Ascending aorta (tissue), 2 donors: Measurements from ENCODE around the gene PTER. TPM values are rescaled to one million over a fixed set of nuclear protein-coding genes. Genes with fewer than 3 reads are reported as not detected.

Experiments
- DNase-seq, 2 donors: peaks; one replicate each; pipeline ENCODE4 v3.0.0-alpha.2; 2019; ENCODE audit warnings: low spot score in 2 of 2
- H3K27ac ChIP-seq, 2 donors: fragments of 200-600 bp; sonication (generic); one replicate each; pipeline ENCODE4 v1.5.1; 2016 to 2017; ENCODE audit warnings: mild to moderate bottlenecking in 1 of 2
- H3K27me3 ChIP-seq: fragments of 200-600 bp; sonication (generic); one replicate; pipeline ENCODE4 v1.5.1; 2017
- H3K36me3 ChIP-seq, 2 donors: fragments of 200-600 bp; sonication (generic); one replicate each; pipeline ENCODE4 v1.5.1; 2016
- H3K4me1 ChIP-seq, 2 donors: fragments of 200-600 bp; sonication (generic); one replicate each; pipeline ENCODE4 v1.5.1; 2016 to 2017; ENCODE audit warnings: mild to moderate bottlenecking in 1 of 2
- H3K4me3 ChIP-seq, 2 donors: fragments of 200-600 bp; sonication (generic); one replicate each; pipeline ENCODE4 v1.5.1; 2016 to 2017; ENCODE audit warnings: mild to moderate bottlenecking in 1 of 2
- H3K9me3 ChIP-seq, 2 donors: fragments of 200-600 bp; sonication (generic); one replicate each; pipeline ENCODE4 v1.5.1; 2016
- intact Hi-C: fragments of 100-400 bp; cut with DNase I; formaldehyde crosslinking; loops from one replicate; pipeline ENCODE4 v1.15.1; 2023
- total RNA-seq: library from RNA; depleted of rRNA; stranded (reverse); fragments of >200 nt; gene quantifications from one replicate; pipeline ENCODE4 v1.1.0, GENCODE V29; 2016
- TF ChIP-seq, protein P1 (sequence below), 3 experiments: fragments of 200-600 bp in 2 of 3; fragments of 450-650 bp in 1 of 3; sonication (generic) in 2 of 3; IDR thresholded peaks; one replicate each; pipeline ENCODE4 v1.5.1; 2016 to 2019; ENCODE audit warnings: antibody characterized with exemption in 3 of 3, mild to moderate bottlenecking in 1 of 3, moderate library complexity in 1 of 3

The PTER gene
- total RNA-seq, 1 donor from 2014 or later: 2.6 TPM

DNA sequence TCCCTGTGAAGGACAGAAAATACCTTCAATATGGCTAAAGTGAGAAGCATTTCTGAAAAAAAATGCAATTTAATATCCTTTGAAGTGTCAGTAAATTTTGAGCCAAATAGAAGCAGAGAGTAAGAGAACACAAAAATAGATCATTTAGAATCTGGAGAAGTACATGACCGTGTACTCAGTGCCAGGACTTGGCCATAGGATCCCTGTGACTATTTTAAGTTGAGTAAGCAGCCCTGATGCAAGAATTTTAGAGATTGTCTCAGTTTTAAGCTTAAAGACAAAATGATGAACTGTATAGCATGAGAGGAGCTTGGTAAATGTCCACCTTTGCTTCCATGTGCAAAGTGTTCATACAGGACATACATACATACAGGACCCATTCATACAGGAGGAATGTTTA, 2.5 kb downstream of the PTER start:
- TF ChIP-seq, protein P1, sequence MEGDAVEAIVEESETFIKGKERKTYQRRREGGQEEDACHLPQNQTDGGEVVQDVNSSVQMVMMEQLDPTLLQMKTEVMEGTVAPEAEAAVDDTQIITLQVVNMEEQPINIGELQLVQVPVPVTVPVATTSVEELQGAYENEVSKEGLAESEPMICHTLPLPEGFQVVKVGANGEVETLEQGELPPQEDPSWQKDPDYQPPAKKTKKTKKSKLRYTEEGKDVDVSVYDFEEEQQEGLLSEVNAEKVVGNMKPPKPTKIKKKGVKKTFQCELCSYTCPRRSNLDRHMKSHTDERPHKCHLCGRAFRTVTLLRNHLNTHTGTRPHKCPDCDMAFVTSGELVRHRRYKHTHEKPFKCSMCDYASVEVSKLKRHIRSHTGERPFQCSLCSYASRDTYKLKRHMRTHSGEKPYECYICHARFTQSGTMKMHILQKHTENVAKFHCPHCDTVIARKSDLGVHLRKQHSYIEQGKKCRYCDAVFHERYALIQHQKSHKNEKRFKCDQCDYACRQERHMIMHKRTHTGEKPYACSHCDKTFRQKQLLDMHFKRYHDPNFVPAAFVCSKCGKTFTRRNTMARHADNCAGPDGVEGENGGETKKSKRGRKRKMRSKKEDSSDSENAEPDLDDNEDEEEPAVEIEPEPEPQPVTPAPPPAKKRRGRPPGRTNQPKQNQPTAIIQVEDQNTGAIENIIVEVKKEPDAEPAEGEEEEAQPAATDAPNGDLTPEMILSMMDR (IDR thresholded peaks at IDR 0.05): no peak
- no peaks in the 10 kb centered on the region for H3K9me3 ChIP-seq
- peaks cover 0 to 16% of the 10 kb centered on the region in 2 donors for H3K4me1 ChIP-seq
- H3K27me3 ChIP-seq: no peaks in the 10 kb centered on the region
- no peak overlapping the region for H3K4me3 ChIP-seq
- intact Hi-C loops: loop anchor here (10.0 kb wide), 1 partner anchor 1274 kb away; the partner anchor contains the start of gene NMT2
- no peak overlapping the region for H3K27ac ChIP-seq
- no peaks in the 10 kb centered on the region for H3K36me3 ChIP-seq
- no peak for DNase-seq

DNA sequence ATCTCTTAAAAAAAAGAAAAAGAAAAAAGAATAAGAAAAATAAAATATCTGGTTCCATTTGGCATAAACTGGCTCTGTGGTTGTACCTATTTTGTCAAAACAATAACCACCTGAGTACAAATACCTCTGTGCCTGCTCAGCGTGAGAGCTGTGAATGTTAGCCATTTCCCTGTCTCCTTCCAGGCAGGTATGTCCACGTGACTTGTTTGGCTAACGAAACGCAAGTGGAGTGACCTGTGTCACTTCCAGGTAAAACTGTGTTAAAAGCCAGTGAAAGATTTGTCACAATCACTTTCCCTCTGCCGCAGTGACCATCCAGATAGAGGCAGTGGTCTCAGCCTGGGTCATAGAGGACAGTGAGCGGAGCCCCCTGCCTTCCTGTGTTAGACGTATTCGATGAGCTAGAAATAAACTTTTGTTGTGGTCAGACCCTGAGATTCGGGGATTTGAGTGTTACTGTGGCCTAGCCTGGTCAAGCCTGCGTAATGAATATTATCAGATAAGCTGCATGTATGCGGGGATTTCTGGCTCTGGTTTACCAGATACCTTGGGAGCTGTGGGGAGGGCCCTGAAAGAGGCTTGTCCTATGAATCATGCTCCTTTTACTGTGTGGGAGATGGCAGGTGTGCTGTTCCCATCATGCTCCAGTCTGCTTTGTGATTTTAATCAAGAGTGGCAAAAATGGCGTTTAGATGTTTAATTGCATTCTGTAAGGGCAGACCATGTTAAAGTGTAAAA, 3.8 kb downstream of the PTER start:
- H3K4me3 ChIP-seq: no peak overlapping the region
- intact Hi-C loops: no loop called here
- no peaks in the 10 kb centered on the region for H3K36me3 ChIP-seq
- no peaks in the 10 kb centered on the region for H3K9me3 ChIP-seq
- TF ChIP-seq, protein P1 (IDR thresholded peaks at IDR 0.05): no peak
- H3K4me1 ChIP-seq: peaks cover 0 to 16% of the 10 kb centered on the region in 2 donors
- H3K27me3 ChIP-seq: no peaks in the 10 kb centered on the region
- no peak for DNase-seq
- H3K27ac ChIP-seq: no peak overlapping the region

DNA sequence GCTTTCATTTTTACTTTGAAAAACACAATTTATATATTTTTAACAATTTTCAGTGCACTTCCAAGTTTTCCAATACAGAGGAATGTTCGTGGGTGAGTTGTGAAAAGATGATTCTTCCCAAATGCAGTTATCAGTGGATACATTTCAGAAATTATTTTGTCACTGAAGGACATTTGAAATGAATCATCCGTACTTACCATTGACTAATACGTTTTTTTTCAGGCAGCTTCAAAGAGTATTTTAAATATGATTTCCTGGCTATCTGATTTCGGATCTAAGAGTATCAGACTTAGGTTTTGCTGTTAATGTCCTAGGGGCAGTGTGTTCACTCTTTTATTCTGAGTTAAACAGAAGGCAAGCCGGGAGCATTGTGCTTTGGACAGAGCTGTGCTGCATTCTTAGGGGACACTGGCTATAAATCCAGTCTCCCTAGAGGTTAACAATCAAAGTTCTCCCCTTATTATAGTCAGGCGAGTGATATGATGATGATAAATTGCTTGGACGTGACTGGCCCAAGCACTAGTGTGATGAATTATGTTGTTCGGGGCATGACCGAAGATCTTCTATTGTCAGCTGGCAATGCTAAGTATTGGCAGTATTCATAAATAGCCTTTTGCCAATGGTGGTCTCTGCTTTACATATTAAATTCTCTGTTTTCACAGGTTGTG, 4.5 kb downstream of the PTER start:
- H3K4me1 ChIP-seq: peaks cover 0 to 15% of the 10 kb centered on the region in 2 donors
- H3K27ac ChIP-seq: no peak overlapping the region
- DNase-seq: no peak
- no peaks in the 10 kb centered on the region for H3K36me3 ChIP-seq
- intact Hi-C loops: no loop called here
- H3K9me3 ChIP-seq: no peaks in the 10 kb centered on the region
- TF ChIP-seq, protein P1 (IDR thresholded peaks at IDR 0.05): no peak
- H3K4me3 ChIP-seq: no peak overlapping the region
- no peaks in the 10 kb centered on the region for H3K27me3 ChIP-seq

DNA sequence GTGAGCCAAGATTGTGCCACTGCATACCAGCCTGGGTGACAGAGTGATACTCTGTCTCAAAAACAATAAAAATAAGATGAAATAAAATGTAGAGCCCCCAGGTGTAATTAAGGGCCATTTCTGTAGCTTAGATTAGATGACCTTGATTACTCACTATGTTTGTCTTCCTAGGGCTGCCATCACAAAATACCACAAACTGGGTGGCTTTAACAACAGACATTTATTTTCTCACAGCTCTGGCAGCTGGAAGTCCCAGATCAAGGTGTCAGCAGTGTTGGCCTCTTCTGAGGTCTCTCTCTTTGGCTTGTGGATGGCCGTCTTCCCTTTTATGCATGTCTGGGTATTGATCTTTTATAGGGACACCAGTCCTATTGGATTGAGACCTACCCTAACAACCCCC, 6.1 kb downstream of the PTER start:
- H3K4me1 ChIP-seq: peaks cover 0 to 7% of the 10 kb centered on the region in 2 donors
- intact Hi-C loops: no loop called here
- no peak overlapping the region for H3K4me3 ChIP-seq
- TF ChIP-seq, protein P1 (IDR thresholded peaks at IDR 0.05): no peak
- no peak overlapping the region for H3K27ac ChIP-seq
- no peaks in the 10 kb centered on the region for H3K36me3 ChIP-seq
- DNase-seq: no peak
- no peaks in the 10 kb centered on the region for H3K27me3 ChIP-seq
- no peaks in the 10 kb centered on the region for H3K9me3 ChIP-seq

DNA sequence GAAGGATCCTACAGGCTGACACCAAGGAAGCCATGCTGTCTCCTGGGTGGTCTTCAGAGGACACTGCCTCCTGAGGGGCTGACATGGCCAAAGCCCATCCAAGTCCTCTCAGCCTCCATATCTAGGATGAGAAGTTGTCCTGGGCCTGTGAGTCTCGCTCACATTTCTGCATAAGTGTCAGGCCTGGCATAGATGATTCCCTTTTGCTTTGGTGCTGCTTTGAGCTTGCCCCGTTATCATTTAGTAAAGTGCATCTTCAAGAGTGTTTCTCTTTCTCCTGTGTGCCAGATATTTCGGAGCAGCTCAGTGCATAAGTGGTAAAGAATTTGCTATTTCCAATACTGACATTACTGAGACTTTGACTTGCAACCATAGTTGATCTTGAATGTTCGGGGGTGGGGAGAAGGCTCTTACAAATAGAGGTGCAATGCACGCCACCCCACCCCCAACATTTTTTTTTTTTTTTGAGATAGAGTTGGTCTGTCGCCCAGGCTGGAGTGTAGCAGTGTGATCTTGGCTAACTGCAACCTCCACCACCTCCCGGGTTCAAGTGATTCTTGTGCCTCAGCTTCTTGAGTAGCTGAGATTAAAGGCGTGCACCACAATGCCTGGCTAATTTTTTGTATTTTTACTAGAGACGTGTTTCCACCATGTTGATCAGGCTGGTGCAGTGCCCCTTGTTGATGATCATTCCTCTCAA, 9.1 kb downstream of the PTER start:
- H3K4me1 ChIP-seq: no peaks in the 10 kb centered on the region
- H3K9me3 ChIP-seq: no peaks in the 10 kb centered on the region
- no peak for DNase-seq
- no peak overlapping the region for H3K4me3 ChIP-seq
- no peaks in the 10 kb centered on the region for H3K36me3 ChIP-seq
- no peak overlapping the region for H3K27ac ChIP-seq
- TF ChIP-seq, protein P1 (IDR thresholded peaks at IDR 0.05): no peak
- H3K27me3 ChIP-seq: no peaks in the 10 kb centered on the region
- intact Hi-C loops: no loop called here
